WTC11 (cell line): ENCODE measurements around the gene NTN1.
A peak's percentile ranks its signal among the peaks of the same experiment; 100 is the strongest.

Experiments used
- CTCF ChIP-seq: fragments of 200-600 bp; IDR thresholded peaks from 2 replicates; pipeline ENCODE4 v1.8.0; 2022; ENCODE audit warnings: antibody characterized with exemption
- ETV6 ChIP-seq: sonication (generic); formaldehyde crosslinking; IDR thresholded peaks from 2 replicates; pipeline ENCODE4 v1.8.1; 2022; ENCODE audit warnings: mild to moderate bottlenecking, missing genetic modification reagents
- MAX ChIP-seq: sonication (generic); formaldehyde crosslinking; IDR thresholded peaks from 2 replicates; pipeline ENCODE4 v1.8.0; 2022; ENCODE audit warnings: mild to moderate bottlenecking, missing genetic modification reagents
- NR2C2 ChIP-seq: sonication (generic); formaldehyde crosslinking; IDR thresholded peaks from 2 replicates; pipeline ENCODE4 v1.8.0; 2022; ENCODE audit warnings: mild to moderate bottlenecking, missing genetic modification reagents
- NR3C1 ChIP-seq: sonication (generic); formaldehyde crosslinking; conservative IDR thresholded peaks from 2 replicates; pipeline ENCODE4 v1.8.1; 2023; ENCODE audit warnings: low read depth, mild to moderate bottlenecking, missing genetic modification reagents
- USF2 ChIP-seq: sonication (generic); formaldehyde crosslinking; IDR thresholded peaks from 2 replicates; pipeline ENCODE4 v1.8.1; 2023; ENCODE audit warnings: mild to moderate bottlenecking, missing genetic modification reagents, moderate library complexity
- ZBTB43 ChIP-seq: sonication (generic); formaldehyde crosslinking; IDR thresholded peaks from 2 replicates; pipeline ENCODE4 v1.8.1; 2023; ENCODE audit warnings: mild to moderate bottlenecking, missing genetic modification reagents
- ZNF416 ChIP-seq: fragments of 250-450 bp; sonication (Bioruptor Pico); IDR thresholded peaks from 2 replicates; pipeline ENCODE4 v1.9.0; 2021; ENCODE audit warnings: mild to moderate bottlenecking, inconsistent platforms

- TF ChIP-seq USF2 (CRISPR knock-in tag) = no peak
- TF ChIP-seq ZBTB43 (CRISPR knock-in tag) = no peak
- TF ChIP-seq ETV6 (CRISPR knock-in tag) = no peak
- no peak for TF ChIP-seq MAX (CRISPR knock-in tag)
- TF ChIP-seq CTCF = peak; percentile 86
- TF ChIP-seq ZNF416 = no peak
- TF ChIP-seq NR2C2 (CRISPR knock-in tag) = no peak
- no peak for TF ChIP-seq NR3C1 (CRISPR knock-in tag)
Measured at GRCh38 chr17:8994319-8994718, 27.0 kb upstream of the NTN1 start.
